Measurements from ENCODE around the gene GPX3. TPM values are rescaled to one million over a fixed set of nuclear protein-coding genes. Genes with fewer than 3 reads are reported as not detected.
A peak's percentile ranks its signal among the peaks of the same experiment; 100 is the strongest.

GPX3 gene
- total and polyA plus RNA-seq, 2 experiments from 2014 or later, result 28.0 to 48.9 TPM

GRCh38 chr5:151051931-151052608 lies 31.7 kb downstream of the GPX3 start:
- no peaks in the 10 kb centered on the region for H3K4me1 ChIP-seq (ENCODE audit: insufficient read depth)
- peaks cover 3% of the 10 kb centered on the region; the same call in 1 of the 3 replicates for H3K4me1 Mint-ChIP-seq
- no peaks in the 10 kb centered on the region for H3K9me2 ChIP-seq (ENCODE audit: insufficient read depth)
- no peak overlapping the region for H3K27ac ChIP-seq (ENCODE audit: low read depth)
- DNase-seq (ENCODE audit: low spot score) (no peak), ATAC-seq (peak; percentile 12)
- no peaks in the 10 kb centered on the region for H3K36me3 ChIP-seq (ENCODE audit: insufficient read depth)
- TF ChIP-seq ZNF462 (CRISPR knock-in tag; IDR thresholded peaks at IDR 0.05) (no peak), CREB1 (CRISPR knock-in tag; IDR thresholded peaks at IDR 0.05; ENCODE audit: low read depth) (no peak), ETS1 (IDR thresholded peaks at IDR 0.05) (no peak), EZH2phosphoT487 (IDR thresholded peaks at IDR 0.05; ENCODE audit: unreplicated experiment) (no peak), REST (IDR thresholded peaks at IDR 0.05; ENCODE audit: unreplicated experiment) (no peak), JUNB (IDR thresholded peaks at IDR 0.05; ENCODE audit: unreplicated experiment) (no peak), ZNF114 (CRISPR knock-in tag; IDR thresholded peaks at IDR 0.05) (no peak), STAT1 (IDR thresholded peaks at IDR 0.05; ENCODE audit: unreplicated experiment) (no peak), POLR2AphosphoS5 (IDR thresholded peaks at IDR 0.05; ENCODE audit: low read depth) (no peak), CTCF (conservative IDR thresholded peaks at IDR 0.05; ENCODE audit: low read depth in 2 of 2) (no peak), ZNF331 (CRISPR knock-in tag; IDR thresholded peaks at IDR 0.05; ENCODE audit: low read depth) (no peak), EZH2 (IDR thresholded peaks at IDR 0.05; ENCODE audit: low read depth, unreplicated experiment) (no peak), NANOG (IDR thresholded peaks at IDR 0.05; ENCODE audit: borderline replicate concordance) (no peak)
- no peaks in the 10 kb centered on the region; the same call in none of the 2 replicates for H4K20me1 ChIP-seq (replicated peaks; ENCODE audit: insufficient read depth)
- H3F3A ChIP-seq (replicated peaks; ENCODE audit: low read depth), result no peaks in the 10 kb centered on the region
- no peaks in the 10 kb centered on the region for H3K79me2 ChIP-seq (replicated peaks; ENCODE audit: insufficient read depth)
- no peaks in the 10 kb centered on the region for H3K9me3 Mint-ChIP-seq
- no peak overlapping the region for H3K27ac Mint-ChIP-seq
- no peaks in the 10 kb centered on the region for H3K27me3 ChIP-seq (ENCODE audit: insufficient read depth)
- no peaks in the 10 kb centered on the region for H3K36me3 Mint-ChIP-seq (ENCODE audit: low read depth)
- H3K4me2 ChIP-seq, result no peak overlapping the region
- no peak overlapping the region for H2AFZ ChIP-seq
- no peak overlapping the region for H3K4me3 Mint-ChIP-seq
- peaks cover 2% of the 10 kb centered on the region for H3K27me3 Mint-ChIP-seq (ENCODE audit: insufficient read depth, low read depth, poor library complexity)
- H3K4me3 ChIP-seq, result no peak overlapping the region
